Neuronal stem cell (in vitro differentiated cells): ENCODE data around the gene XRCC6.

Experiments used
- DNase-seq: peaks from one replicate; pipeline ENCODE4 v3.0.0-alpha.2; 2013; ENCODE audit warnings: low spot score
- H2AFZ ChIP-seq: one replicate; pipeline ENCODE4 v1.6.1; 2013; ENCODE audit warnings: mild to moderate bottlenecking, low read length, inconsistent platforms
- H2AK5ac ChIP-seq: 2 replicates; pipeline ENCODE4 v1.6.1; 2013; ENCODE audit warnings: low read depth, mild to moderate bottlenecking, inconsistent platforms, low read length, moderate library complexity, mixed read lengths
- H2BK120ac ChIP-seq: 2 replicates; pipeline ENCODE4 v1.6.1; 2013; ENCODE audit warnings: low read depth, mild to moderate bottlenecking, inconsistent platforms, low read length, moderate library complexity, mixed read lengths
- H2BK12ac ChIP-seq: one replicate; pipeline ENCODE4 v1.6.1; 2013; ENCODE audit warnings: low read length, inconsistent platforms
- H2BK15ac ChIP-seq: 2 replicates; pipeline ENCODE4 v1.6.1; 2013; ENCODE audit warnings: mild to moderate bottlenecking, low read length, inconsistent platforms, mixed read lengths
- H2BK5ac ChIP-seq: one replicate; pipeline ENCODE4 v1.6.1; 2013; ENCODE audit warnings: inconsistent platforms, mild to moderate bottlenecking, low read length, moderate library complexity
- H3K14ac ChIP-seq: one replicate; pipeline ENCODE4 v1.6.1; 2013; ENCODE audit warnings: low read length, inconsistent platforms
- H3K18ac ChIP-seq: 2 replicates; pipeline ENCODE4 v1.6.1; 2013; ENCODE audit warnings: low read length, inconsistent platforms
- H3K23ac ChIP-seq: 2 replicates; pipeline ENCODE4 v1.6.1; 2013; ENCODE audit warnings: low read depth, mild to moderate bottlenecking, mixed read lengths, low read length, inconsistent platforms; ENCODE audit not compliant: poor library complexity
- H3K27ac ChIP-seq: replicated peaks from 3 replicates; pipeline ENCODE4 v1.5.1; 2013; ENCODE audit warnings: low read length, inconsistent platforms
- H3K27me3 ChIP-seq, 3 experiments: 2 replicates each; pipeline ENCODE4 v1.6.1; 2013; ENCODE audit warnings: low read length in 3 of 3, mild to moderate bottlenecking in 2 of 3, inconsistent platforms in 1 of 3, low read depth in 1 of 3, mixed read lengths in 1 of 3, moderate library complexity in 1 of 3; ENCODE audit not compliant: control insufficient read depth in 3 of 3, insufficient read depth in 3 of 3
- H3K36me3 ChIP-seq, 2 donors: replicated peaks in 1 of 2; 2 replicates each; pipeline ENCODE4 v1.6.1; 2013; ENCODE audit warnings: low read length in 2 of 2; ENCODE audit not compliant: control insufficient read depth in 2 of 2, insufficient read depth in 2 of 2
- H3K4ac ChIP-seq: 2 replicates; pipeline ENCODE4 v1.6.1; 2013; ENCODE audit warnings: inconsistent platforms, mild to moderate bottlenecking, low read length, moderate library complexity
- H3K4me1 ChIP-seq, 2 donors: 1 replicate in 1 of 2; 2 replicates in 1 of 2; pipeline ENCODE4 v1.6.1; 2013; ENCODE audit warnings: low read length in 2 of 2, low read depth in 1 of 2; ENCODE audit not compliant: control insufficient read depth in 2 of 2, insufficient read depth in 1 of 2
- H3K4me2 ChIP-seq: one replicate; pipeline ENCODE4 v1.6.1; 2013; ENCODE audit warnings: mild to moderate bottlenecking, low read length, inconsistent platforms; ENCODE audit not compliant: insufficient read depth, poor library complexity, severe bottlenecking
- H3K4me3 ChIP-seq, 2 donors: 2 replicates each; pipeline ENCODE4 v1.5.1; 2013; ENCODE audit warnings: low read length in 2 of 2, mild to moderate bottlenecking in 2 of 2, inconsistent platforms in 1 of 2, moderate library complexity in 1 of 2
- H3K79me1 ChIP-seq: one replicate; pipeline ENCODE4 v1.6.1; 2013; ENCODE audit warnings: low read depth, mild to moderate bottlenecking, inconsistent platforms, low read length, moderate library complexity
- H3K9ac ChIP-seq: one replicate; pipeline ENCODE4 v1.6.1; 2013; ENCODE audit warnings: mild to moderate bottlenecking, low read depth, low read length, inconsistent platforms; ENCODE audit not compliant: poor library complexity
- H3K9me3 ChIP-seq, 2 donors: replicated peaks in 1 of 2; 2 replicates each; pipeline versions ENCODE3 to v1.6.1; 2013; ENCODE audit warnings: low read length in 2 of 2, mild to moderate bottlenecking in 2 of 2, inconsistent platforms in 1 of 2, low read depth in 1 of 2, mixed read lengths in 1 of 2, moderate library complexity in 1 of 2; ENCODE audit not compliant: control insufficient read depth in 2 of 2, insufficient read depth in 1 of 2
- H4K8ac ChIP-seq: one replicate; pipeline ENCODE4 v1.6.1; 2013; ENCODE audit warnings: low read depth, mild to moderate bottlenecking, inconsistent platforms, low read length, moderate library complexity
- H4K91ac ChIP-seq: one replicate; pipeline ENCODE4 v1.6.1; 2013; ENCODE audit warnings: low read length, low read depth, mild to moderate bottlenecking, inconsistent platforms; ENCODE audit not compliant: poor library complexity
- WGBS, 2 donors: extraction: QIAGEN DNeasy Blood & Tissue Kit; methylation state at CpG; one replicate each; pipeline ENCODE4 v1.1.7; 2013; ENCODE audit warnings: missing lambda C conversion rate in 2 of 2, mixed read lengths in 1 of 2; ENCODE audit not compliant: insufficient read length in 2 of 2, insufficient replicate concordance in 1 of 2; ENCODE audit errors: extremely low coverage in 2 of 2; 5-methylcytosine and 5-hydroxymethylcytosine counted together

Gene XRCC6

GRCh38 chr22:41690476-41690875 lies 69.4 kb downstream of the XRCC6 start:
- H3K9ac ChIP-seq: peak overlapping the region; percentile 25
- H3K4ac ChIP-seq: no peak overlapping the region
- peaks cover 9% of the 10 kb centered on the region for H3K79me1 ChIP-seq
- H2AK5ac ChIP-seq: peak overlapping the region; percentile 61
- no peak overlapping the region for H3K4me3 ChIP-seq
- no peak overlapping the region for H3K18ac ChIP-seq
- H3K27me3 ChIP-seq: no peaks in the 10 kb centered on the region
- DNase-seq: no peak
- H2BK120ac ChIP-seq: no peak overlapping the region
- no peaks in the 10 kb centered on the region for H3K9me3 ChIP-seq
- H2BK12ac ChIP-seq: peak overlapping the region; percentile 44
- no peak overlapping the region for H4K8ac ChIP-seq
- WGBS, 2 donors: no CpG with 5 or more reads among the region's 3 CpGs
- H2BK5ac ChIP-seq: no peak overlapping the region
- peak overlapping the region; percentile 50 for H4K91ac ChIP-seq
- no peak overlapping the region for H3K4me2 ChIP-seq
- H3K14ac ChIP-seq: peak overlapping the region; percentile 27
- H3K27ac ChIP-seq: peak overlapping the region; percentile 17
- peaks cover 8 to 26% of the 10 kb centered on the region in 2 donors for H3K36me3 ChIP-seq
- no peak overlapping the region for H2BK15ac ChIP-seq
- H2AFZ ChIP-seq: no peak overlapping the region
- no peak overlapping the region for H3K23ac ChIP-seq
- H3K4me1 ChIP-seq: peaks cover 4 to 5% of the 10 kb centered on the region in 2 donors

- no peak overlapping the region for H3K9ac ChIP-seq
- no peak overlapping the region for H2BK12ac ChIP-seq
- H2BK5ac ChIP-seq: no peak overlapping the region
- no peak overlapping the region for H2BK15ac ChIP-seq
- H3K36me3 ChIP-seq: peaks cover 8 to 27% of the 10 kb centered on the region in 2 donors
- H3K27me3 ChIP-seq: no peaks in the 10 kb centered on the region
- H3K4ac ChIP-seq: no peak overlapping the region
- H3K23ac ChIP-seq: no peak overlapping the region
- no peak for DNase-seq
- H3K4me3 ChIP-seq: no peak overlapping the region
- H3K4me2 ChIP-seq: no peak overlapping the region
- H3K4me1 ChIP-seq: peaks cover 11 to 12% of the 10 kb centered on the region in 2 donors
- no peaks in the 10 kb centered on the region for H3K79me1 ChIP-seq
- H2AFZ ChIP-seq: no peak overlapping the region
- no CpG with 5 or more reads among the region's 2 CpGs for WGBS, 2 donors
- no peak overlapping the region for H2BK120ac ChIP-seq
- no peak overlapping the region for H4K8ac ChIP-seq
- H3K18ac ChIP-seq: no peak overlapping the region
- H4K91ac ChIP-seq: no peak overlapping the region
- H3K14ac ChIP-seq: no peak overlapping the region
- H2AK5ac ChIP-seq: no peak overlapping the region
- H3K27ac ChIP-seq: no peak overlapping the region
- H3K9me3 ChIP-seq: no peaks in the 10 kb centered on the region
Measured at GRCh38 chr22:41695211-41695610, 74.1 kb downstream of the XRCC6 start.

- Histone ChIP-seq H3K9me3 (no peaks in the 10 kb centered on the region), H2BK120ac (no peak overlapping the region), H3K27me3 (no peaks in the 10 kb centered on the region), H3K4ac (no peak overlapping the region), H2BK12ac (no peak overlapping the region), H4K91ac (peak overlapping the region; percentile 24), H2BK5ac (peak overlapping the region; percentile 56), H3K4me3 (no peak overlapping the region), H3K36me3 (peaks cover 8 to 20% of the 10 kb centered on the region in 2 donors), H3K14ac (no peak overlapping the region), H3K4me1 (peaks cover 11 to 12% of the 10 kb centered on the region in 2 donors), H2AFZ (peak overlapping the region; percentile 83), H3K79me1 (no peaks in the 10 kb centered on the region), H3K23ac (no peak overlapping the region), H4K8ac (no peak overlapping the region), H3K27ac (peak overlapping the region; percentile 56), H2AK5ac (peak overlapping the region; percentile 63), H2BK15ac (peak overlapping the region; percentile 62), H3K4me2 (no peak overlapping the region), H3K18ac (peak overlapping the region; percentile 15), H3K9ac (no peak overlapping the region)
- no CpG with 5 or more reads among the region's 11 CpGs for WGBS, 2 donors
- no peak for DNase-seq
Measured at GRCh38 chr22:41696703-41697102, 75.6 kb downstream of the XRCC6 start.

- Histone ChIP-seq H2BK120ac (no peak overlapping the region), H3K27ac (peak overlapping the region; percentile 56), H3K14ac (peak overlapping the region; percentile 65), H3K4me2 (peak overlapping the region; percentile 29), H4K8ac (no peak overlapping the region), H3K4ac (no peak overlapping the region), H3K9me3 (no peaks in the 10 kb centered on the region), H3K4me1 (peaks cover 11 to 12% of the 10 kb centered on the region in 2 donors), H3K27me3 (no peaks in the 10 kb centered on the region), H2BK15ac (no peak overlapping the region), H2AK5ac (peak overlapping the region; percentile 63), H3K4me3 (peak overlapping the region in 1 of 2 donors; percentile 19), H4K91ac (peak overlapping the region; percentile 24), H3K18ac (peak overlapping the region; percentile 89), H2BK12ac (no peak overlapping the region), H3K9ac (no peak overlapping the region), H2AFZ (peak overlapping the region; percentile 83), H3K36me3 (peaks cover 8 to 20% of the 10 kb centered on the region in 2 donors), H3K23ac (no peak overlapping the region), H2BK5ac (peak overlapping the region; percentile 56), H3K79me1 (no peaks in the 10 kb centered on the region)
- DNase-seq: peak; percentile 97
- no CpG with 5 or more reads among the region's 12 CpGs for WGBS, 2 donors
Measured at GRCh38 chr22:41697126-41697775, 76.2 kb downstream of the XRCC6 start.
